Breast epithelium (tissue), 3 donors: ENCODE results near the gene HSPA1A.
"Not testable (repeated sequence)": the region's sequence is repeated elsewhere in the genome, so short reads cannot be mapped to it uniquely, and the experiment has no call there.

ENCODE experiments used
- CTCF ChIP-seq, 3 donors: fragments of 450-650 bp; IDR thresholded peaks; one replicate each; pipeline ENCODE4 v1.5.1; 2016 to 2017; ENCODE audit warnings: antibody characterized with exemption in 3 of 3, mild to moderate bottlenecking in 3 of 3, moderate library complexity in 3 of 3
- POLR2A ChIP-seq: fragments of 450-650 bp; IDR thresholded peaks from one replicate; pipeline ENCODE4 v1.6.1; 2016; ENCODE audit warnings: antibody characterized with exemption, mild to moderate bottlenecking, moderate library complexity

DNA sequence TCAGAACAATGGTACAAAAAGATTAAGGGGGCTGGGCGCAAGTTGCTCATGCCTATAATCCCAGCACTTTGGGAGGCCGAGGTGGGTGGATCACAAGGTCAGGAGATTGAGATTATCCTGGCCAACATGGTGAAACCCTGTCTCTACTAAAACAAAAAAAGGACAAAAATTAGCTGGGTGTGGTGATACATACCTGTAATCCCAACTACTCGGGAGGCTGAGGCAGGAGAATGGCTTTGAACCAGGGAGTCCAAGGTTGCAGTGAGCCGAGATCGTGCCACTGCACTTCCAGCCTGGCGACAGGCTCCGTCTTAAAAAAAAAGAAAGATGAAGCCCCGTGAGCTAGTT is 24.4 kb downstream of the HSPA1A start:
- TF ChIP-seq POLR2A; CTCF (IDR thresholded peaks at IDR 0.05): not testable (repeated sequence)
